NCI-H2196 treated with DMSO at 0.1 percent for 48 hours (cell line): Measurements from ENCODE around the gene FNDC1.

Experiments
- DNase-seq: peaks from one replicate; lab custom pipeline; 2025; ENCODE audit not compliant: unreplicated experiment; lab: John Stamatoyannopoulos, UW

Gene FNDC1

DNA sequence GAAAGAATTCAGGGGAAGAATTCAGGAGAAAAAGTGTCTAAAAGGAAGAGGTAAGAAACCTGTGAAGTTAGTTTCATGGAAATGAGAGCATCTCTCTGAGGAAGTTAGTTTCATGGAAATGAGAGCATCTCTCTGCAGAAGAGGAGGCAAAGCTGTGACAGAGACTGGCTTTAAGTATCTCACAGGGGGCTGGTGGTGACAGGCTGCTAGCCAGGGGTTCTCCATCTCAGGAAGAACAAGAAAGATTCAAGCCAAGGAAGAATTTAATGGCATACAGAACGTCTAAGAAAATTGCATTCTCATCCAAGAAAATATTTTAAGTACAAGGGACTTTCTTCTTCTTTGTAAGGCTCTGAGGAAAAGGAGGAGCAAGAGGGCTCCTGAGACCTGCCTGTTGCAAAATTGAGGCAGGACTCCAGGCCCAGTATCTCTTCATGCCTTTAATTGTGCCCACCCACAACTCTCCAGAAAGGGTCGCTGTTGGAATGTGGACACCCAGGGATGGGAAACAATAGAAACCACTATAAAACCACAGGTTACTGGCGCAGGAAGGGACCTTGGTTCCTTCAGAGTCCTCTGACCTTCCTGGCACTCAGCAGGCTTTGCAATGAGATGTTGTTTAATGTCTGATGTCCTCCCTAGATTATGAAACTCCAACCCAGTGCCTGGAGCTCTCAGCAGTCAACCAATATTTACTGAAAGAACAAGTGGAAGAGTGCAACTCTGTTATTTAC, 136.8 kb downstream of the FNDC1 start:
- DNase-seq: no peak

DNA sequence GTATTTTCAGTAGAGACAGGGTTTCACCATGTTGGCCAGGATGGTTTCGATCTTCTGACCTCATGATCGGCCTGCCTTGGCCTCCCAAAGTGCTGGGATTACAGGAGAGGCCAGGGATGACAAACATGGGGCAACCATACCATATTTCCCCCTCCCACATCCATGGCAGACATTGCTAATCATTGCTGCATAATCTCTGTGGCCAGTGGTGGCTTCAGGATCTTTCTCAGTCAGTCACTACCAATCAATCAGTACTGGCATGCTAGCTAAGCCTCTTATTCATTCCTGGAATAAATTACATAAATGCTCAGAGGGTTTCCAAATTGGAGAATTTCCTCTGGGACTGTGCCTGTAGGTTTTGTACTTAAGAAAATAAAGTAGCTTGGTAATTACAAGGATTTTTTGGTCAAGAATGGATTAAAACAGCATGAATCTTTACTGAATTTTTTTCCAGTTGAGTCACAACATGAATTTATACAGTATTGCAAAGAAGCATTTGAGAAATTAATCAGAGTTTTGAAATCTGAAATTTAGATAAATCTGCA, 138.1 kb downstream of the FNDC1 start:
- no peak for DNase-seq

DNA sequence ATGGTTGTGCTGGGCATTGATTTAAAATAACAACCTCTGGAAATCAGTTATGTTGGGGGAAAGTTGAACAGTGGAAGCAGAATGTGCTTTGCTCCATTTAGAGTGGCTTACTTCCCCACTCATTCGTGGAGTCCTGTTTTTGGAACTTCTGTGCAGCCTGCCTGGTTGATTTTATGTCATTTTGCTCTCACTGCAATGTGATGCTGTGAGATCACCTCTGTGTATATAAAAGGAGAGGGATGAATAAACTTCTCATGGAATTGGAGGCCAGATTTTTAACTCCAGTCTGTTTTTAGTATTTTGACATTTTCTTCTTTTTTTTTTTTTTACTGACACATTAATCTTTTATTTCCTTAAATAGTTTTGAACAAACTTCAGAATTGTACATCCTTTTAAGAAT, 139.0 kb downstream of the FNDC1 start:
- DNase-seq: no peak

DNA sequence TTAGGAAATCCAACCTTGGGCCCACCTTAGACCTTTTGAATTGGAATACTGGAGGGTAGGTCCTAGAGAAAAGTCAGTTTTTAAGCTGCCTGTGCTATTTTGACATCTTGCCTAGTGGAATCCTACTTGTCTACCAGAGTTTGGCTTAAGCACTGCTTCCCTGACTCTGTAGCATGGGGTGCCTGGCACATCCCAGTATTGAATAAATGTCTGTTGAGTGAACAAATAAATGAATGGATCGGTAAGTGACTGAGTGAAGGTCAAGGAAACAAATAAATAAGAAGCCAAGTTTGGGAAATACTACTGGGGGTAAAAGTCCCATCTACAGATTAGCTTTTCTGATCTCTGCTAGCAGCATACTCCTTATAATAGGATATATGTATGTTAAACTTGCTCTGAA, 140.5 kb downstream of the FNDC1 start:
- DNase-seq: no peak

DNA sequence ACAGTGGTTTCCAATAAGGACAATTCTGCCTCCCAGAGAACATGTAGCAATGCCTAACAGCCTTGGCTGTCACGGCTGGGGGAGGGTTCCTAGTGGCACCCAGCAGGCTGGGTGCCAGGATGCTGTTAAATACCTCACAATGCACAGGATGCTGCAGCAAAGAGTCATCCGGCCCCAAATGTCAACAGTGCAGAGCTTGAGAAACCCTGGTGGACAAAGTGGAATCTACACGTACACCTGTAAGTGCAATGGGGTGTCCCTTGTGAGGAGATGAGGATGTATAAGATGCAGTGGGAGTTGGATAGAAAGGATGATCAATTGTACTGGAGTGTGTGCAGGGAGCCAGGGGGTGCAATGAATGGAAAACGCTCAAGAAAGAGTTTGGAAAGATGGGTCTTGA, 142.4 kb downstream of the FNDC1 start:
- DNase-seq: no peak

DNA sequence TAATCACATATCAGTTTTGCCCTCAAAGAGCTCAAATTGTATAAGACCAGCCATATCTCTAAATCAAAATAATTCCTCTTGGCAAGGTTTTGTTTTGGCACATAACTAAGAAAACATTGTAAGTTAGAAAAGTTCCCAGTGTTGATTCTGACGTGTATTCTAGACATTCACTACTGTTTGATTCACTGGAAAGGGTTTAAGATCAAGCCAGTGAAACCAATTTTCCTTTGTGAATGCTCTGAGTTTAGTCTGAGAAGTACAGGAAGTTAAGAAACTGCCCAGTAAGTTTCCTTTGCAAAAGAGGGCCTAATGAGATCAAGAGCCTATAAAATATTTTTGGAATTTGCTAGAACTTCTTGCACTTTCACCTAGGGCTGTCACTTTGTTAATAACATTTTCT, 143.0 kb downstream of the FNDC1 start:
- DNase-seq: no peak

DNA sequence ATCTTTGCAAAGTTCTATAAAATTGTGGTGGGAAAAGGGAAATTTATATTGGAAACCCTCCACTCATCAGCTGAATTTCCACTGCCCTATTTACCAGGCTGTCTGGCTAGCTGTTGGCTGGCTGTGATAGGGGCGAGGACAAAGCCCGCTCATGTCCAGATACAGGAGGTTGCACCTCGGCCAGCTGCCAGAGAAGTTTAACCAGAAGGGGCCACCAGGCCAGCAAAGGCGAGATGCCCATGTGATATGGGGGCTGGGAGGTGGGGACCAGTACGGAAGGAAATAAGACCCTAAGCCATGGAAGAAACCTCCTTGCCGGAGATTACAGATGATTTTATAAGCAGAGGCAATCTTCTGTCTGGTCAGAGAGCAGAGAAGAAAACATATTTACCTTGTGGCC, 143.8 kb downstream of the FNDC1 start:
- DNase-seq: no peak

DNA sequence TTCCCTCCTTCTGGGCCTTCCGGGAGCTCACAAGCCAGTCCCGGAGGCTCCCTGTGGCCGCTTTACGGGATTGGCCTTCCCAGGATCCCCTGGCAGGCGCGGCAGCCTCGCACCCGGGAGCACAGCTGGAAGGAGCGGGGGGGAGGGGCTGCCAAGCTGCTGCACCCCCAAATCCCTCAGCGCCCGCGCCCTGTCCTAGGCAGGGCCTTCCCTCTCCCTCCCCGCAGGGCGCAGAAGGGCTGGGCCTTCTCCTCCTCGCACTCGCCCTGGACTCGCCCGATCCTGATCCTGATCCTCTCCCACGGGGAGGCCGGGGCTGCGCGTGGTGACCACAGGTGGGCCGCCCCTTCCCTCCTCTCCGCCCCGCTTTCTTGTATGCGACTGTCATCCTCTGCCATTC, 146.4 kb downstream of the FNDC1 start:
- no peak for DNase-seq

DNA sequence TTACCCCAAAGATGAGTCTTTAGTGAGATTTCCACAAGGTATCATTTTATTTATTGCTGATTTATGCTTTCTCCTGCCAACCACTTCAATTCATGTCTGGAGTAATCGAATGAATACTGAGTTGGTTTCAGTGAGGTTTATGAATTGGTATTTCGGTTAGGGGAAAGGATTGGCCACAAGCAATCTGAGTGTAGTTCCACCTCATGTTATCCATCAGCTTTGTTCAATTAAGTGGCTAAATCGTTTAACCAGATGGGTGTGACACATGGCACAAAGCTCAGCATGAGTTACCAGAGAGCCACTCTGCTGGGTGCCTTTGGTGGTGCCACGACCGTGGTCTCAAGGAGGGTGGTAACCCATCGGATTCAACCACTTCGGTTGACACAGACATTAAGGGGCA, 148.2 kb downstream of the FNDC1 start:
- DNase-seq: no peak

DNA sequence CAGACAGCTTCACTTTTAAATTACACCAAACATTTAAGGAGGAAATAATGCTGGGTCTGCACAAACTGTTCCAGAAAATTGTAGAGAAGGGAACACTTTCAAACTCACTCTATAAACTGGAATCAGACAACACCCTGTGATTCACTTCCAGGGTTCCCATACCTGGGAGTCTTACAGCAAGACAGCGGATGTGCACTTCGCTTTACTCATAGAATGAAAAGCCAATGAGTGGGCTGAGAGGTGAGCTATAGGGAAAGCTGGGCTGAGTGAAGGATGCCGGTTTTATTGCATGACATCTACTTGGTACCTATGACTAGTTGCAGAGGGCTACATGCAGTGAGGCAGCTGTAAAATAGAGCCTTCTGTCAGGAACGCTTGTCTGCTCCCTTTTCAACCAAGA, 152.1 kb downstream of the FNDC1 start:
- DNase-seq: no peak
